Left hindlimb (tissue), 1 donor: ENCODE data around the gene ANKRD12.

Experiments
- DNase-seq: peaks from one replicate; pipeline ENCODE4 v3.0.0-alpha.2; 2018

The ANKRD12 gene

DNA sequence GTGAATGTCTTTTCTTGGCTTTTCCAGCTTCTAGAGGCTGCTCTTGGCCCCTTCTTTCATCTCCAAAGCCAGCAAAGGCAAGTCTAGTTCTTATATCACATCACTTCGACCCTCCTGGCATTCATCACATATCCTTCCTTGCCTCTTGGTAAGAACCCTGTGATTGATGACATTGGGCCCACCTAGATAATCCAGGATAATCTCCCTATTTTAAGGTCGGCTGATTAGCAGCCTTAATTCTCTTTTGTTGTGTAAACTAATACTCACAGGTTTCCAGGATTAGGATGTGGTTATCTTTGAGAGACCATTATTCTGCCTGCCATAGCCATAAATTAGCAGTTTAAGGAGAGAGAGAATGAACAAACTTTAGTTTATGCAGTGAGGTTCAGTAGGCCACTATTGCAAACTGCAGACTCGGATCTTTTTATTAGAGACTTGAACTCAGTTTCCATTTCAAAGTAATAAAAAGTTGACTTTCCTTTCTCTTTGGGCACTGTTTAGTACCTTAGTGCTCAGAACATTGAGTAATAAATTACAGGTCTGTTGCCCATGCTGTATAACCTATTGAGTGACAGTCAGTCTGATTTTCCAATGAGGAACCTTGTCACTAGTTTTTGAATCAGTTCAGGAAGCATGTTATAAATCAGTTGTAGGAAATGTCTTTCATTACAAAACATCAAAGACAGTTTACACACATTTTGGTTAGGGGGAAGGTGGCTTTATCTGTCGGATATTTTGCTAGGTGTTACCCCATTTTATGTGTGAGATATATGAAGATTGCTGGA lies 29.6 kb upstream of the ANKRD12 start:
- DNase-seq, result no peak

DNA sequence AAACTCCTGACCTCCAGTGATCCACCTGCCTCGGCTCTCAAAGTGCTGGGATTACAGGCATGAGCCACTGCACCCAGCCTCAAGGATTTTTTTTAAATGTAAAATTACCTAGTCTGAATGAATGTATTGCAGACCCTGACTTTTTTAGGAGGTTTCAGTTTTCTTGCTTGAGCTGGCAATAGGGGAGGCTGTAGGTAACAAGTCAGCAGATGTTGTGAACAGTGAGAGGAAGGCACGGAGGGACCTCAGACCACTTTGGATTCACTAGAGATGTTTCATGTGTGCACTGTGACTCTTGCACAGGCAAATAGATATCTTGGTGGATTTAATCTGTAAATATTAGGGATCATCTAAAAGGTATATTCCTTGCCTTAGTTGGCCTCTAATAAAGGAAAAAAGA lies 27.7 kb upstream of the ANKRD12 start:
- DNase-seq, result no peak

DNA sequence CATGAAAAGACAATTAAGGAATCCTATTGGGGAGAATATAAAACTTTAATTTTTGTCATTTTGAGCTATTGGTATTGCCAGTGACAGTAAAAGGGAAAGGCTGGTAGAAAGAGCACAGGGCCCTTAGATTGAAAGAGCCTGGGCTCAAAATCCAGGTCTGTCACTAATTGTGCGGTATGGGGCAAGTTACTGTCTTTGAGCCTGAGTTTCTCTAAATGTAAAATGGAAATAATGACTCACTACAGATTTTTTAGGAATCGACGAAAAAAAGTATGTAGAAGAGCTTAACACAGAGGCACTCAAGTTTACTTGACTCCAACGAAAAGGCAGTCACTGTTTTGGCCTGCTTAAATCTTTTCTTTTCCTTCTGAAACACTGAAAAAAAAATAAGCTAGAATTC lies 27.1 kb upstream of the ANKRD12 start:
- DNase-seq, result no peak

DNA sequence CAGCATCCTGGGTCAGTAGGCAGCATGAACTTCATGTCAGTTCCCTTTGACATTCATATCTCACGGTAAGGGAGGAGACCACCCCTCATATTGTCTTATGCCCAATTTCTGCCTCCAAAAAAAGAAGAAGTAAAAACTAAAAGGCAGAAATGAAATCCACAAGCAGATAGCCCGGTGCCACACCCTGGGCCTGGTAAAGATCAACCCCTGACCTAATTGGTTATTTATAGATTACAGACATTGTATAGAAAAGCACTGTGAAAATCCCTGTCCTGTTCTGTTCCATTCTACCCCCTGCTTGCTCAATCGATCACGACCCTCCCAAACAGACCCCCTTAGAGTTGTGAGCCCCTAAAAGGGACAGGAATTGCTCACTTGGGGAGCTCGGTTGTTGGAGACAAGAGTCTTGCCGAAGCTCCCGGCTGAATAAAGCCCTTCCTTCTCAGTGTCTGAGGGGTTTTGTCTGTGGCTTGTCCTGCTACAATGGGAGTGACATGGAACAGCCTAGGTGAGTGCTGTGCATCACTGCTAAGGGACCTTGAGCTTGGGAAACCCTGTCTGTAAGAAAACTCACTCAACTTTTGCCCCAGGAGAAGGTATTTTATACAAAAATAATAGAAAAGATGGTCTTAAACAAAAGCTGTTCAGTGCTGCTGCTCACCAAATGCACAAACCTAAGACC lies 23.0 kb upstream of the ANKRD12 start:
- no peak for DNase-seq

GRCh38 chr18:9115984-9116383 lies 20.6 kb upstream of the ANKRD12 start:
- DNase-seq, result no peak

- DNase-seq, result no peak
These were observed 18.4 kb upstream of the ANKRD12 start for GRCh38 chr18:9117980-9118841.

- DNase-seq, result no peak
These were observed 15.8 kb upstream of the ANKRD12 start for GRCh38 chr18:9120796-9121195.

GRCh38 chr18:9123520-9123919 lies 13.1 kb upstream of the ANKRD12 start:
- no peak for DNase-seq

GRCh38 chr18:9124824-9125223 lies 11.8 kb upstream of the ANKRD12 start:
- DNase-seq, result no peak

- DNase-seq, result no peak
These were observed 10.2 kb upstream of the ANKRD12 start for GRCh38 chr18:9126337-9126736.

- DNase-seq, result no peak
These were observed 6.4 kb upstream of the ANKRD12 start for GRCh38 chr18:9130195-9130594.

DNA sequence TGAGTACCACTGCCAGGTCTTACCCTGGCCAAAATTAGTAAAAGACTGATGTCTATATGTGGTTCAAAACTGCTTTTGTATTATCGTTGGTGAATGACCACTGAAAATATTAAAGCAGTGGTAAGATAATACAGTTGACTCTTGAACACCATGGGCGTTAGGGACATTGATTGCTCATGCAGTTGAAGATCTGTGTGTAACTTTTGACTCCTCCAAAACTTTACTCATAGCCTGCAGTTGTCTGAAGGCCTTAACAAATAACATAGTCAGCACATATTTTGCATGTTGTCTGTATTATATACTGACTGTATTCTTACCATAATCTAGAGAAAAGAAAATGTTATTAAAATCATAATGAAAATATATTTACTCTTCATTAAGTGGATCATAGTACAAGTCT lies 5.8 kb upstream of the ANKRD12 start:
- no peak for DNase-seq

DNA sequence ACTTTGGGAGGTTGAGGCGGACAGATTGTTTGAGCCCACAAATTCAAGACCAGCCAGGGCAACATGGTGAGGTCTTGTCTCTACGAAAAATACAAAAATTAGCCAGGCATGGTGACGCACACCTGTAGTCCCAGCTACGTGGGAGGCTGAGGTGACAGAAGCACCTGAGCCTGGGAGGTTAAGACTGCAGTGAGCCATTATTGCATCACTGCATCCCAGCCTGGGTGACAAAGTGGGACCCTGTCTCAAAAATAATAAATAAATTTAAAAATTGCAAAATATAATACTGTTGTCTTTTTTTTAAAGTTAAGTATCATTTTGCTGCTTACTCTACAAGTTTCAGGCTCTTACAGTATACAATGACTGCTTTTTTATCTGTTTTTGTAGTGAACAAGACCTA lies 4.0 kb upstream of the ANKRD12 start:
- DNase-seq, result no peak

GRCh38 chr18:9133225-9133624 lies 3.4 kb upstream of the ANKRD12 start:
- no peak for DNase-seq

- DNase-seq, result no peak
These were observed 1.3 kb upstream of the ANKRD12 start for GRCh38 chr18:9135081-9135911.

DNA sequence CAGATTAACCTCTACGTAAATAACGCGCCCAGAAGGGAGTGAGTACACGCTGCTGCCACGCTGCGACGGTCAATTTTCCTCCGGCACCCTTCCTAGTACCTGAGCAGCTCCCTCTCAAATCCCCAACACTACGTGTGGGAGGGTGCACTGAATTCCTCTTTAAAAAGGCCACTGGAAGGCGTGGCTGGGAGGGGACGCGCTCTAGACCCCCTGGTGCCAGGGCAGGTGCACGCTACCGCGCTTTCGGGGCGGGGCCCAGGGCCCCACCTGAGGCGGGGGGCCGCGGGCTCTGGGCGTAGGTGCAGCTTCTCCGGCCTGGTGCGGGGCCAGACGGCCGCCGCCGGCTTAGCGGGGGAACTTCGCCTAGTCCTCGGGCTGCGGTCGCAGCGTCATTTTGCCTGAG lies 668 bp upstream of the ANKRD12 start:
- DNase-seq, result no peak

DNA sequence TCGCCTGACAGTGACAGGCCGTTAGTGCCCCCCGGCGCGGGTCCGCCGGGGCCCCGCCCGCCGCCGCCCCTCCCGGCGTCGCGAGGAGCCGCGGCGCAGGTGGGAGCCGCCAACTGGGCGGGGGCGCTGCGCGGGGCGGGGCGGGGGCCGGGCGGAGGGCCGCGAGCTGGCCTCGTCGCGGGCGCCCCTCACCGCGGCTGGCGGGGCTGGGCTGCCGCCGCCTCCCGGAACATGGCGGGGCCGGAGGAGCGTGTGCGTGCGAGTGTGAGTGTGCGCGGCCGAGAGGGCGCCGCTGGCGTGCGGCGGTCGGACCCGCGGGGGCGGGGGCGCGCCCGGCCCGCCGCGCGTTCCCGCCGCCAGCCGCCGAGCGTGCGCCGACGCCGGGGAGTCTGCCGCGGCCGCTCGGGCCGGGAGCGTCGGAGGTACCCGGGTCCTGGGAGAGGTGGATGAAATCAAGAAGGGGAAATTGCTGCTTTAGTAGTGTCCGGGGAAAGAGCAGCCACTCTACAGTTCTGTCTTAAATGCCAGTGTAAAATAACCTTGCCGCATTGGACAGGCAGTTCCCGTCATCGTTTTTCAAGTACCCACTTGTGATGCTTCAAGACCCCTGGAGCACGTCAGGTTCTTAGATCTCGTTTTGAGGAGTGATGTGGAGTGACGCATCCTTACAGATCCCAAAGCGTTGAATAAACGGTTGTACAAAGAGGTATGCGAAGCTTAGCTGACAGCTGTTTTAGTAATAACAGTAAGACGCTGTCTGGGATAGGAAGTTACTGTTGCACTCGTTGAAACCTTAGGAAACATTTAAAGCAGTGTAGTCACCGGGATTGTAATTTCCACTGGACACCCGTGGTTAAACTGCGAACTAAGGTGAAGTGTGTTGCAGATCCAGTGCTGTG lies 836 bp downstream of the ANKRD12 start:
- peak; percentile 82 for DNase-seq

GRCh38 chr18:9139400-9140039 lies 2.9 kb downstream of the ANKRD12 start:
- DNase-seq, result no peak

GRCh38 chr18:9140381-9140780 lies 3.8 kb downstream of the ANKRD12 start:
- no peak for DNase-seq

DNA sequence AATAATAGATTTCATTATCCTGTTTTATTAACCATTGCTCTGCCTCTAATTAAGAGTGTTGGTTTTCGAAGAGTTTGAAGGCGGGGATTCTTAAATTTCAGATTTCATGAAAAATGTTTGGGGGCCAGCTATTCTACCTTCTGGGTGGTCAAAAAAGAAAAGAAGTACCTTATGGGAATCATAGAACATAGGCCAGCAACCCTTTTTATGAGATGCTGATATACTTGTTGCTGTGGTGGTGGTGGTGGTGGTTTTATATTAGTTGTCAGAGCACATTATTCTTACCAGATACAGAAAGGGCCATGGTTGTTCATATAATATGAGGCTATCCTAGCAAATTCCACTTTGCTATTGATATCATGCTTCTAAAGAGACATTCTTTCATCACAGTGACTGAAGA lies 4.4 kb downstream of the ANKRD12 start:
- DNase-seq, result no peak

- no peak for DNase-seq
These were observed 9.6 kb downstream of the ANKRD12 start for GRCh38 chr18:9146224-9146623.
